HL-60 (cell line): ENCODE data around the gene COX20.
A peak's percentile ranks its signal among the peaks of the same experiment; 100 is the strongest.

Source experiments
- DNase-seq, 2 experiments: peaks; one replicate each; pipeline ENCODE4 v3.0.0-alpha.2; 2010 to 2020; ENCODE audit warnings: low read depth in 1 of 2, low spot score in 1 of 2
- H3K27ac ChIP-seq: fragments of 250-450 bp; sonication (Bioruptor Pico); replicated peaks from 2 replicates; pipeline ENCODE4 v1.5.1; 2020; ENCODE audit warnings: mild to moderate bottlenecking, moderate library complexity
- H3K27me3 ChIP-seq: fragments of 250-450 bp; sonication (Bioruptor Pico); 2 replicates; pipeline ENCODE4 v1.5.1; 2021; ENCODE audit warnings: mild to moderate bottlenecking, moderate library complexity; ENCODE audit not compliant: insufficient read depth, poor library complexity, severe bottlenecking
- H3K4me3 ChIP-seq: replicated peaks from 2 replicates; pipeline ENCODE4 v1.5.1; 2011; ENCODE audit warnings: mild to moderate bottlenecking, control low read depth, low read length; ENCODE audit not compliant: insufficient read depth
- GABPA ChIP-seq: IDR thresholded peaks from 2 replicates; pipeline ENCODE4 v1.6.1; 2012; ENCODE audit warnings: low read depth
- POLR2AphosphoS5 ChIP-seq: IDR thresholded peaks from 2 replicates; pipeline ENCODE4 v1.6.1; 2012; ENCODE audit warnings: low read depth
- SPI1 ChIP-seq: IDR thresholded peaks from 2 replicates; pipeline ENCODE4 v1.6.1; 2012; ENCODE audit warnings: low read depth, mild to moderate bottlenecking, borderline replicate concordance
- TF ChIP-seq, protein P1 (sequence below): IDR thresholded peaks from 2 replicates; pipeline ENCODE4 v1.6.1; 2012; ENCODE audit warnings: low read depth; ENCODE audit not compliant: insufficient replicate concordance
- TF ChIP-seq, protein P2 (sequence below): IDR thresholded peaks from one replicate; pipeline ENCODE4 v1.5.1; 2011; ENCODE audit warnings: low read length, control low read depth, inconsistent platforms; ENCODE audit not compliant: insufficient read depth

The COX20 gene

DNA sequence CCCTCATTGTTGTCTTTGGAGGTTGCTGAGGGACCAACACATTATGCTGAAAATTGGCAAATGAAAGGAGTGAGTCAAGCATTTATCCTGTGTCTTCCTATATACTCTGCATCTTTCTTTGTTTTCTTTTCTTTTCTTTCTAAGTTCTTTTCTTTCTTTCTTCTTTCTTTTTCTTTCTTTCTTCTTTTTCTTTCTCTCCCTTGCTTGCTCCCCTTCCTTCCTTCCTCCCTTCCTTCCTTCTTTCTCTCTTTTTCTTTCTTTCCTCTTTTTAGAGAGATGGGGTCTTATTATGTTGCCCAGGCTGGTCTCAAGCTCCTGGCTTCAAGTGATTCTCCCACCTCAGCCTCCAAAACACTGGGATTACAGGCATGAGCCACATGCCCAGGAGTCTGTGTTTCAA lies 28.3 kb upstream of the COX20 start:
- H3K27ac ChIP-seq, result no peak overlapping the region
- no peak overlapping the region for H3K4me3 ChIP-seq
- no peak for TF ChIP-seq GABPA
- TF ChIP-seq SPI1, result no peak
- TF ChIP-seq, protein P1, sequence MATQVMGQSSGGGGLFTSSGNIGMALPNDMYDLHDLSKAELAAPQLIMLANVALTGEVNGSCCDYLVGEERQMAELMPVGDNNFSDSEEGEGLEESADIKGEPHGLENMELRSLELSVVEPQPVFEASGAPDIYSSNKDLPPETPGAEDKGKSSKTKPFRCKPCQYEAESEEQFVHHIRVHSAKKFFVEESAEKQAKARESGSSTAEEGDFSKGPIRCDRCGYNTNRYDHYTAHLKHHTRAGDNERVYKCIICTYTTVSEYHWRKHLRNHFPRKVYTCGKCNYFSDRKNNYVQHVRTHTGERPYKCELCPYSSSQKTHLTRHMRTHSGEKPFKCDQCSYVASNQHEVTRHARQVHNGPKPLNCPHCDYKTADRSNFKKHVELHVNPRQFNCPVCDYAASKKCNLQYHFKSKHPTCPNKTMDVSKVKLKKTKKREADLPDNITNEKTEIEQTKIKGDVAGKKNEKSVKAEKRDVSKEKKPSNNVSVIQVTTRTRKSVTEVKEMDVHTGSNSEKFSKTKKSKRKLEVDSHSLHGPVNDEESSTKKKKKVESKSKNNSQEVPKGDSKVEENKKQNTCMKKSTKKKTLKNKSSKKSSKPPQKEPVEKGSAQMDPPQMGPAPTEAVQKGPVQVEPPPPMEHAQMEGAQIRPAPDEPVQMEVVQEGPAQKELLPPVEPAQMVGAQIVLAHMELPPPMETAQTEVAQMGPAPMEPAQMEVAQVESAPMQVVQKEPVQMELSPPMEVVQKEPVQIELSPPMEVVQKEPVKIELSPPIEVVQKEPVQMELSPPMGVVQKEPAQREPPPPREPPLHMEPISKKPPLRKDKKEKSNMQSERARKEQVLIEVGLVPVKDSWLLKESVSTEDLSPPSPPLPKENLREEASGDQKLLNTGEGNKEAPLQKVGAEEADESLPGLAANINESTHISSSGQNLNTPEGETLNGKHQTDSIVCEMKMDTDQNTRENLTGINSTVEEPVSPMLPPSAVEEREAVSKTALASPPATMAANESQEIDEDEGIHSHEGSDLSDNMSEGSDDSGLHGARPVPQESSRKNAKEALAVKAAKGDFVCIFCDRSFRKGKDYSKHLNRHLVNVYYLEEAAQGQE, result no peak
- TF ChIP-seq, protein P2, sequence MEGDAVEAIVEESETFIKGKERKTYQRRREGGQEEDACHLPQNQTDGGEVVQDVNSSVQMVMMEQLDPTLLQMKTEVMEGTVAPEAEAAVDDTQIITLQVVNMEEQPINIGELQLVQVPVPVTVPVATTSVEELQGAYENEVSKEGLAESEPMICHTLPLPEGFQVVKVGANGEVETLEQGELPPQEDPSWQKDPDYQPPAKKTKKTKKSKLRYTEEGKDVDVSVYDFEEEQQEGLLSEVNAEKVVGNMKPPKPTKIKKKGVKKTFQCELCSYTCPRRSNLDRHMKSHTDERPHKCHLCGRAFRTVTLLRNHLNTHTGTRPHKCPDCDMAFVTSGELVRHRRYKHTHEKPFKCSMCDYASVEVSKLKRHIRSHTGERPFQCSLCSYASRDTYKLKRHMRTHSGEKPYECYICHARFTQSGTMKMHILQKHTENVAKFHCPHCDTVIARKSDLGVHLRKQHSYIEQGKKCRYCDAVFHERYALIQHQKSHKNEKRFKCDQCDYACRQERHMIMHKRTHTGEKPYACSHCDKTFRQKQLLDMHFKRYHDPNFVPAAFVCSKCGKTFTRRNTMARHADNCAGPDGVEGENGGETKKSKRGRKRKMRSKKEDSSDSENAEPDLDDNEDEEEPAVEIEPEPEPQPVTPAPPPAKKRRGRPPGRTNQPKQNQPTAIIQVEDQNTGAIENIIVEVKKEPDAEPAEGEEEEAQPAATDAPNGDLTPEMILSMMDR, result no peak
- TF ChIP-seq POLR2AphosphoS5, result no peak
- no peaks in the 10 kb centered on the region for H3K27me3 ChIP-seq
- no peak for DNase-seq

DNA sequence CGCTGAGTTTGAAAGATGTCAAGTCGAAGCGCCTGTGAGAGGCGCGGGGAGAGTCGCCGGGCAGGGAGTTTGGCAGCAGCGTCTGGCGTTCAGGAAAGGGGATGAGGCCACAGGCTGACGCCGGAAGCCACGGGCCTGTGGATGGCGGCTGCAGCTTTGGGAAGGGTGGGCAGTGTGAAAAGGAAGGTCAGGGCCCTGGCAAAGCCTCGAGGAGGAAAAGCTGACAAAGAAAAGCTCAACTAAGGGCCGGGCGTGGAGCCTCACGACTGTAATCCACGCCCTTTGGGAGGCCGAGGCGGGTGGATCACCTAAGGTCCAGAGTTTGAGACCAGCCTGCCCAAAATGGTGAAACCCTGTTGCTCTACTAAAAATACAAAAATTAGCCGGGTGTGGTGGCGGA lies 25.2 kb upstream of the COX20 start:
- DNase-seq, result no peak
- H3K4me3 ChIP-seq, result no peak overlapping the region
- no peaks in the 10 kb centered on the region for H3K27me3 ChIP-seq
- H3K27ac ChIP-seq, result no peak overlapping the region
- TF ChIP-seq, protein P2, result no peak
- TF ChIP-seq, protein P1, result no peak
- no peak for TF ChIP-seq GABPA
- TF ChIP-seq POLR2AphosphoS5, result no peak
- no peak for TF ChIP-seq SPI1

DNA sequence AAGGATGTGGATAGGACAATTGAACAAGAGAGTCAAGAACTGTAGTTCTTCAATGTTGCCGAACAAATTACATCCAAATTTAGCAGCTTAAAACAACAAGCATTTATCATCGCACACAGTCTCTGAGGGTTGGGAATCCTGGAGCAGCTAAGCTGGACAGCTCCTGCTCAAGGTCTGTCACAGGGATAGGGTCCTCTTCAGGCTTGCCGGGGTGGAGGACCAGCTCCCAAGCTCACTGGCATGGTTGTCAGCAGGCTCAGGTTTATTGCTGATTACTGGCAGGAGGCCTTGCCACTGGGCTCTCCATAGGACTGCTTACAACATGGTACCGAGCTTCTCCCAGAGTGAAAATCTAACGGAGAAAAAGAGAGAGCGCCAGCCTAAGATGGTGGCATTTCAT lies 22.1 kb upstream of the COX20 start:
- TF ChIP-seq, protein P1, result peak; percentile 80
- TF ChIP-seq POLR2AphosphoS5, result no peak
- no peaks in the 10 kb centered on the region for H3K27me3 ChIP-seq
- DNase-seq, result no peak
- no peak overlapping the region for H3K4me3 ChIP-seq
- H3K27ac ChIP-seq, result no peak overlapping the region
